ENCODE results near the gene RNF207.

- TF ChIP-seq MAX (IDR thresholded peaks at IDR 0.05; ENCODE audit: low read depth, low read length) (no peak), CTCF (IDR thresholded peaks at IDR 0.05; ENCODE audit: low read depth, low read length) (no peak), POLR2A (IDR thresholded peaks at IDR 0.05; ENCODE audit: extremely low read depth, insufficient read length) (no peak)
These were observed 47.7 kb upstream of the RNF207 start for GRCh38 chr1:6158181-6158580.
